ENCODE data around the gene EEF2K.

- TF ChIP-seq CTCF (IDR thresholded peaks at IDR 0.05; ENCODE audit: low read depth, low read length) (no peak), POLR2A (IDR thresholded peaks at IDR 0.05; ENCODE audit: extremely low read depth, insufficient read length) (no peak)
Measured at GRCh38 chr16:22165508-22166285, 40.4 kb upstream of the EEF2K start.

Measured in NB4 (cell line).